Measurements from ENCODE around the gene PRICKLE2. TPM values are rescaled to one million over a fixed set of nuclear protein-coding genes. Genes with fewer than 3 reads are reported as not detected.

Gene PRICKLE2
- total and polyA plus RNA-seq, 10 of the 15 experiments (the other 5 are each of a cell fraction or from before 2014, with no cell fraction given) = 0.11 to 2.6 (median 0.69) TPM

DNA sequence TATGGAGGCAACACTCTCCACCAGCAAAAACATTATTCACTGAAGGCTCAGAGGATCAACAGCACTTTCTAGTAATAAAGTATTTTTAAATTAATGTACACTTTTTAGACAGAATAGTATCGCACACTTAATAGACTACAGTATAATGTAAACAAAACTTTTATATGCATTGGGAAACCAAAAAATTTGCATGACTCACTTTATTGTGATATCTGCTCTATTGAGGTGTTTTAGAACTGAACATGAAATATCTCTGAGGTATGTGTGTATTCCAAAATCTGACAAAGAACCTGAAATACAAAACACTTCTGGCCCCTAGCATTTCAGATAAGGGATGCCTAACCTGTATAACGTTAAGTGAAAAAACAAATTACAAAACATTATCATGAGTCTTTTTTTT, 99.7 kb downstream of the PRICKLE2 start:
- ChIA-PET CTCF (no interaction called here), POLR2A (no interaction called here), SMC1A (ENCODE audit: uncharacterized antibody, unreplicated experiment) (interaction anchor here (1.5 kb wide), 1 partner anchor 10 kb away, joined by 3 read pairs; no protein-coding TSS in a partner anchor), RAD21 (ENCODE audit: unreplicated experiment) (no interaction called here)
- no peaks in the 10 kb centered on the region for H3K36me3 ChIP-seq (ENCODE audit: control insufficient read depth in 2 of 2, insufficient read depth in 2 of 2, low read length in 1 of 2)
- no peak overlapping the region for H2AFZ ChIP-seq (ENCODE audit: control insufficient read depth, low read depth, low read length)
- in situ Hi-C loops (cut with MboI) = no loop called here
- no peaks in the 10 kb centered on the region for H3K79me2 ChIP-seq (ENCODE audit: control insufficient read depth, insufficient read depth, low read length)
- intact Hi-C loops (cut with micrococcal nuclease; ENCODE audit: unreplicated experiment) = no loop called here
- WGBS (ENCODE audit: insufficient coverage, insufficient replicate concordance, low lambda C conversion rate, missing lambda C conversion rate) = 46% methylated on average over 2 of the region's 2 CpGs
- no peak for ATAC-seq
- H4K20me1 ChIP-seq (ENCODE audit: control insufficient read depth, insufficient read depth) = no peaks in the 10 kb centered on the region
- no peaks in the 10 kb centered on the region for H3K9me3 ChIP-seq (replicated peaks; ENCODE audit: control insufficient read depth, insufficient read depth, low read length)
- no peaks in the 10 kb centered on the region for H3K4me1 ChIP-seq (ENCODE audit: control insufficient read depth, insufficient read depth, low read length)
- no peak overlapping the region for H3K9ac ChIP-seq (ENCODE audit: control insufficient read depth, insufficient read depth, low read length)
- H3K4me2 ChIP-seq (ENCODE audit: control insufficient read depth, insufficient read depth) = no peak overlapping the region
- H3K27me3 ChIP-seq (replicated peaks in 1 of 2; ENCODE audit: control insufficient read depth in 2 of 2, insufficient read depth in 2 of 2, low read length in 1 of 2) = no peaks in the 10 kb centered on the region
- H3K4me3 ChIP-seq = no peak overlapping the region
- FAIRE-seq = no peak
- no peak overlapping the region for H3K27ac ChIP-seq (ENCODE audit: control insufficient read depth, insufficient read depth)
- no peak for DNase-seq (ENCODE audit: low read depth, low spot score)
- BruUV-seq (replicated peaks) = no TSS peak
- TF ChIP-seq, protein P1, sequence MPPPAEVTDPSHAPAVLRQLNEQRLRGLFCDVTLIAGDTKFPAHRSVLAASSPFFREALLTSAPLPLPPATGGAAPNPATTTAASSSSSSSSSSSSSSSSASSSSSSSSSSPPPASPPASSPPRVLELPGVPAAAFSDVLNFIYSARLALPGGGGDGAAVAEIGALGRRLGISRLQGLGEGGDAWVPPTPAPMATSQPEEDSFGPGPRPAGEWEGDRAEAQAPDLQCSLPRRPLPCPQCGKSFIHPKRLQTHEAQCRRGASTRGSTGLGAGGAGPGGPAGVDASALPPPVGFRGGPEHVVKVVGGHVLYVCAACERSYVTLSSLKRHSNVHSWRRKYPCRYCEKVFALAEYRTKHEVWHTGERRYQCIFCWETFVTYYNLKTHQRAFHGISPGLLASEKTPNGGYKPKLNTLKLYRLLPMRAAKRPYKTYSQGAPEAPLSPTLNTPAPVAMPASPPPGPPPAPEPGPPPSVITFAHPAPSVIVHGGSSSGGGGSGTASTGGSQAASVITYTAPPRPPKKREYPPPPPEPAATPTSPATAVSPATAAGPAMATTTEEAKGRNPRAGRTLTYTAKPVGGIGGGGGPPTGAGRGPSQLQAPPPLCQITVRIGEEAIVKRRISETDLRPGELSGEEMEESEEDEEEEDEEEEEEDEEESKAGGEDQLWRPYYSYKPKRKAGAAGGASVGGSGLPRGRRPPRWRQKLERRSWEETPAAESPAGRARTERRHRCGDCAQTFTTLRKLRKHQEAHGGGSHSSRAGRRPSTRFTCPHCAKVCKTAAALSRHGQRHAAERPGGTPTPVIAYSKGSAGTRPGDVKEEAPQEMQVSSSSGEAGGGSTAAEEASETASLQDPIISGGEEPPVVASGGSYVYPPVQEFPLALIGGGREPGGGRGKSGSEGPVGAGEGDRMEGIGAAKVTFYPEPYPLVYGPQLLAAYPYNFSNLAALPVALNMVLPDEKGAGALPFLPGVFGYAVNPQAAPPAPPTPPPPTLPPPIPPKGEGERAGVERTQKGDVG (CRISPR knock-in tag; IDR thresholded peaks at IDR 0.05) = no peak
- TF ChIP-seq, protein P2, sequence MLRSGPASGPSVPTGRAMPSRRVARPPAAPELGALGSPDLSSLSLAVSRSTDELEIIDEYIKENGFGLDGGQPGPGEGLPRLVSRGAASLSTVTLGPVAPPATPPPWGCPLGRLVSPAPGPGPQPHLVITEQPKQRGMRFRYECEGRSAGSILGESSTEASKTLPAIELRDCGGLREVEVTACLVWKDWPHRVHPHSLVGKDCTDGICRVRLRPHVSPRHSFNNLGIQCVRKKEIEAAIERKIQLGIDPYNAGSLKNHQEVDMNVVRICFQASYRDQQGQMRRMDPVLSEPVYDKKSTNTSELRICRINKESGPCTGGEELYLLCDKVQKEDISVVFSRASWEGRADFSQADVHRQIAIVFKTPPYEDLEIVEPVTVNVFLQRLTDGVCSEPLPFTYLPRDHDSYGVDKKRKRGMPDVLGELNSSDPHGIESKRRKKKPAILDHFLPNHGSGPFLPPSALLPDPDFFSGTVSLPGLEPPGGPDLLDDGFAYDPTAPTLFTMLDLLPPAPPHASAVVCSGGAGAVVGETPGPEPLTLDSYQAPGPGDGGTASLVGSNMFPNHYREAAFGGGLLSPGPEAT (IDR thresholded peaks at IDR 0.05; ENCODE audit: low read depth) = no peak
- TF ChIP-seq CREM (IDR thresholded peaks at IDR 0.05; ENCODE audit: low read depth) (no peak), BRCA1 (IDR thresholded peaks at IDR 0.05; ENCODE audit: low read depth, low read length) (no peak), ESRRA (IDR thresholded peaks at IDR 0.05; ENCODE audit: low read length) (no peak), MEF2B (IDR thresholded peaks at IDR 0.05; ENCODE audit: partially characterized antibody, poor library complexity, severe bottlenecking) (no peak), EGR1 (IDR thresholded peaks at IDR 0.05; ENCODE audit: borderline replicate concordance in 1 of 2, low read depth in 2 of 2, low read length in 2 of 2) (no peak), KLF5 (IDR thresholded peaks at IDR 0.05; ENCODE audit: partially characterized antibody) (no peak), HDAC6 (IDR thresholded peaks at IDR 0.05; ENCODE audit: unreplicated experiment) (no peak), RELA (IDR thresholded peaks at IDR 0.05; ENCODE audit: borderline replicate concordance, partially characterized antibody) (no peak), ETV6 (conservative IDR thresholded peaks at IDR 0.05 in 1 of 2, IDR thresholded peaks at IDR 0.05 in 1 of 2; ENCODE audit: borderline replicate concordance in 1 of 2, low read depth in 1 of 2) (no peak), ASH2L (IDR thresholded peaks at IDR 0.05; ENCODE audit: borderline replicate concordance, low read depth) (no peak), CHD1 (IDR thresholded peaks at IDR 0.05; ENCODE audit: low read depth, low read length) (no peak), NFYA (IDR thresholded peaks at IDR 0.05; ENCODE audit: borderline replicate concordance, low read depth, low read length) (no peak), TCF3 (IDR thresholded peaks at IDR 0.05; ENCODE audit: borderline replicate concordance, insufficient read depth, low read depth, low read length) (no peak), IKZF2 (IDR thresholded peaks at IDR 0.05) (no peak), EP300 (IDR thresholded peaks at IDR 0.05; ENCODE audit: borderline replicate concordance in 1 of 2, control insufficient read depth in 1 of 2, low read depth in 2 of 2, low read length in 2 of 2) (no peak)
- TF ChIP-seq, protein P3, sequence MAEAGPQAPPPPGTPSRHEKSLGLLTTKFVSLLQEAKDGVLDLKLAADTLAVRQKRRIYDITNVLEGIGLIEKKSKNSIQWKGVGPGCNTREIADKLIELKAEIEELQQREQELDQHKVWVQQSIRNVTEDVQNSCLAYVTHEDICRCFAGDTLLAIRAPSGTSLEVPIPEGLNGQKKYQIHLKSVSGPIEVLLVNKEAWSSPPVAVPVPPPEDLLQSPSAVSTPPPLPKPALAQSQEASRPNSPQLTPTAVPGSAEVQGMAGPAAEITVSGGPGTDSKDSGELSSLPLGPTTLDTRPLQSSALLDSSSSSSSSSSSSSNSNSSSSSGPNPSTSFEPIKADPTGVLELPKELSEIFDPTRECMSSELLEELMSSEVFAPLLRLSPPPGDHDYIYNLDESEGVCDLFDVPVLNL (IDR thresholded peaks at IDR 0.05; ENCODE audit: low read depth, low read length) = no peak

Measured in GM12878 (cell line).